Neuronal stem cell (in vitro differentiated cells): ENCODE results near the gene STRIP2.
"Not testable (repeated sequence)": the region's sequence is repeated elsewhere in the genome, so short reads cannot be mapped to it uniquely, and the experiment has no call there.

Source experiments
- DNase-seq: peaks from one replicate; pipeline ENCODE4 v3.0.0-alpha.2; 2013; ENCODE audit warnings: low spot score
- H2AFZ ChIP-seq: one replicate; pipeline ENCODE4 v1.6.1; 2013; ENCODE audit warnings: mild to moderate bottlenecking, low read length, inconsistent platforms
- H2AK5ac ChIP-seq: 2 replicates; pipeline ENCODE4 v1.6.1; 2013; ENCODE audit warnings: low read depth, mild to moderate bottlenecking, inconsistent platforms, low read length, moderate library complexity, mixed read lengths
- H2BK120ac ChIP-seq: 2 replicates; pipeline ENCODE4 v1.6.1; 2013; ENCODE audit warnings: low read depth, mild to moderate bottlenecking, inconsistent platforms, low read length, moderate library complexity, mixed read lengths
- H2BK12ac ChIP-seq: one replicate; pipeline ENCODE4 v1.6.1; 2013; ENCODE audit warnings: low read length, inconsistent platforms
- H2BK15ac ChIP-seq: 2 replicates; pipeline ENCODE4 v1.6.1; 2013; ENCODE audit warnings: mild to moderate bottlenecking, low read length, inconsistent platforms, mixed read lengths
- H2BK5ac ChIP-seq: one replicate; pipeline ENCODE4 v1.6.1; 2013; ENCODE audit warnings: inconsistent platforms, mild to moderate bottlenecking, low read length, moderate library complexity
- H3K14ac ChIP-seq: one replicate; pipeline ENCODE4 v1.6.1; 2013; ENCODE audit warnings: low read length, inconsistent platforms
- H3K18ac ChIP-seq: 2 replicates; pipeline ENCODE4 v1.6.1; 2013; ENCODE audit warnings: low read length, inconsistent platforms
- H3K23ac ChIP-seq: 2 replicates; pipeline ENCODE4 v1.6.1; 2013; ENCODE audit warnings: low read depth, mild to moderate bottlenecking, mixed read lengths, low read length, inconsistent platforms; ENCODE audit not compliant: poor library complexity
- H3K27ac ChIP-seq: replicated peaks from 3 replicates; pipeline ENCODE4 v1.5.1; 2013; ENCODE audit warnings: low read length, inconsistent platforms
- H3K27me3 ChIP-seq, 3 experiments: 2 replicates each; pipeline ENCODE4 v1.6.1; 2013; ENCODE audit warnings: low read length in 3 of 3, mild to moderate bottlenecking in 2 of 3, inconsistent platforms in 1 of 3, low read depth in 1 of 3, mixed read lengths in 1 of 3, moderate library complexity in 1 of 3; ENCODE audit not compliant: control insufficient read depth in 3 of 3, insufficient read depth in 3 of 3
- H3K36me3 ChIP-seq, 2 donors: replicated peaks in 1 of 2; 2 replicates each; pipeline ENCODE4 v1.6.1; 2013; ENCODE audit warnings: low read length in 2 of 2; ENCODE audit not compliant: control insufficient read depth in 2 of 2, insufficient read depth in 2 of 2
- H3K4ac ChIP-seq: 2 replicates; pipeline ENCODE4 v1.6.1; 2013; ENCODE audit warnings: inconsistent platforms, mild to moderate bottlenecking, low read length, moderate library complexity
- H3K4me1 ChIP-seq, 2 donors: 1 replicate in 1 of 2; 2 replicates in 1 of 2; pipeline ENCODE4 v1.6.1; 2013; ENCODE audit warnings: low read length in 2 of 2, low read depth in 1 of 2; ENCODE audit not compliant: control insufficient read depth in 2 of 2, insufficient read depth in 1 of 2
- H3K4me2 ChIP-seq: one replicate; pipeline ENCODE4 v1.6.1; 2013; ENCODE audit warnings: mild to moderate bottlenecking, low read length, inconsistent platforms; ENCODE audit not compliant: insufficient read depth, poor library complexity, severe bottlenecking
- H3K4me3 ChIP-seq, 2 donors: 2 replicates each; pipeline ENCODE4 v1.5.1; 2013; ENCODE audit warnings: low read length in 2 of 2, mild to moderate bottlenecking in 2 of 2, inconsistent platforms in 1 of 2, moderate library complexity in 1 of 2
- H3K79me1 ChIP-seq: one replicate; pipeline ENCODE4 v1.6.1; 2013; ENCODE audit warnings: low read depth, mild to moderate bottlenecking, inconsistent platforms, low read length, moderate library complexity
- H3K9ac ChIP-seq: one replicate; pipeline ENCODE4 v1.6.1; 2013; ENCODE audit warnings: mild to moderate bottlenecking, low read depth, low read length, inconsistent platforms; ENCODE audit not compliant: poor library complexity
- H3K9me3 ChIP-seq, 2 donors: replicated peaks in 1 of 2; 2 replicates each; pipeline versions ENCODE3 to v1.6.1; 2013; ENCODE audit warnings: low read length in 2 of 2, mild to moderate bottlenecking in 2 of 2, inconsistent platforms in 1 of 2, low read depth in 1 of 2, mixed read lengths in 1 of 2, moderate library complexity in 1 of 2; ENCODE audit not compliant: control insufficient read depth in 2 of 2, insufficient read depth in 1 of 2
- H4K8ac ChIP-seq: one replicate; pipeline ENCODE4 v1.6.1; 2013; ENCODE audit warnings: low read depth, mild to moderate bottlenecking, inconsistent platforms, low read length, moderate library complexity
- H4K91ac ChIP-seq: one replicate; pipeline ENCODE4 v1.6.1; 2013; ENCODE audit warnings: low read length, low read depth, mild to moderate bottlenecking, inconsistent platforms; ENCODE audit not compliant: poor library complexity
- WGBS, 2 donors: extraction: QIAGEN DNeasy Blood & Tissue Kit; methylation state at CpG; one replicate each; pipeline ENCODE4 v1.1.7; 2013; ENCODE audit warnings: missing lambda C conversion rate in 2 of 2, mixed read lengths in 1 of 2; ENCODE audit not compliant: insufficient read length in 2 of 2, insufficient replicate concordance in 1 of 2; ENCODE audit errors: extremely low coverage in 2 of 2; 5-methylcytosine and 5-hydroxymethylcytosine counted together

Gene STRIP2

DNA sequence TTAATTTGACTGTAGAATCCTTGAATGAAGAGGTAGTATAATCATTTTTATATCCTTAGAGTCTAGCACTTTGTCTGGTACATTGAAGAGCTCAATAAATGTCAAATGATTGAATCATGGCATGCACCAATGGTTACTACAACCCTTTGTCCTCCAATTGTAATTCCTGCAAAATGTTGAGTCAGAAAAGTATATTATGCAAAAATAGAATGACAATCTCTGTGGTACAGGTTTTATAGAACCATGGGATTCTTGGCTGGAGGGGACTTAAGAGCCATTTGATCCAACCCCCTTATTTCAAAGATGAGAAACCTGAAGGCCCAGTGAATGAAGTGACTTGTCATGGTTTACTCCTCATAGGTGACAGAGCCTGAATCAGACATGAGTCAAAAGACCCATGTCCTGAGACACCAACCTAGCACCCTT, 37.2 kb downstream of the STRIP2 start:
- no peak overlapping the region for H3K14ac ChIP-seq
- H2BK15ac ChIP-seq, result no peak overlapping the region
- H2BK120ac ChIP-seq, result no peak overlapping the region
- H2AK5ac ChIP-seq, result no peak overlapping the region
- H3K4me3 ChIP-seq, result no peak overlapping the region
- H3K79me1 ChIP-seq, result no peaks in the 10 kb centered on the region
- H3K4me2 ChIP-seq, result no peak overlapping the region
- no peak overlapping the region for H4K91ac ChIP-seq
- H3K9ac ChIP-seq, result no peak overlapping the region
- no peaks in the 10 kb centered on the region for H3K4me1 ChIP-seq
- H3K27me3 ChIP-seq, result no peaks in the 10 kb centered on the region
- H3K23ac ChIP-seq, result no peak overlapping the region
- no peak overlapping the region for H4K8ac ChIP-seq
- no peak for DNase-seq
- H3K27ac ChIP-seq, result no peak overlapping the region
- H3K9me3 ChIP-seq, result peaks cover 2% of the 10 kb centered on the region in 2 donors
- H3K18ac ChIP-seq, result no peak overlapping the region
- H2BK12ac ChIP-seq, result no peak overlapping the region
- no peak overlapping the region for H3K4ac ChIP-seq
- H3K36me3 ChIP-seq, result peaks cover 7 to 70% of the 10 kb centered on the region in 2 donors
- no peak overlapping the region for H2AFZ ChIP-seq
- H2BK5ac ChIP-seq, result no peak overlapping the region

DNA sequence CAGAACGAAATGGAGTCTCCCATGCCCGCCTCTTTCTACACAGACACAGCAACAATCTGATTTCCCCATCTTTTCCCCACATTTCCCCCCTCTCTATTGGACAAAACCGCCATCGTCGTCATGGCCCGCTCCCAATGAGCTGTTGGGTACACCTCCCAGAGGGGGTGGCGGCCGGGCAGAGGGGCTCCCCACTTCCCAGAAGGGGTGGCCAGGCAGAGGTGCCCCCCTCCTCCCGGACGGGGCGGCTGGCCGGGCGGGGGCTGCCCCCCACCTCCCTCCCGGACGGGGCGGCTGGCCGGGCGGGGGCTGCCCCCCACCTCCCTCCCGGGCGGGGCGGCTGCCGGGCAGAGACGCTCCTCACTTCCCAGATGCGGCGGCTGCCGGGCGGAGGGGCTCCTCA, 41.7 kb downstream of the STRIP2 start:
- H3K27me3 ChIP-seq, H2BK15ac ChIP-seq, DNase-seq, H2BK120ac ChIP-seq, H4K8ac ChIP-seq, H3K9ac ChIP-seq, H3K4me3 ChIP-seq, H3K23ac ChIP-seq, H3K4me1 ChIP-seq, H3K18ac ChIP-seq, H2BK5ac ChIP-seq, H3K4me2 ChIP-seq, H3K4ac ChIP-seq, H2AK5ac ChIP-seq, H2AFZ ChIP-seq, H2BK12ac ChIP-seq, H4K91ac ChIP-seq, H3K14ac ChIP-seq, H3K27ac ChIP-seq, H3K79me1 ChIP-seq: not testable (repeated sequence)
- peaks cover 3 to 39% of the 10 kb centered on the region in 2 donors for H3K36me3 ChIP-seq
- no CpG with 5 or more reads among the region's 27 CpGs for WGBS, 2 donors
- H3K9me3 ChIP-seq, result peaks cover 2 to 12% of the 10 kb centered on the region in 2 donors

DNA sequence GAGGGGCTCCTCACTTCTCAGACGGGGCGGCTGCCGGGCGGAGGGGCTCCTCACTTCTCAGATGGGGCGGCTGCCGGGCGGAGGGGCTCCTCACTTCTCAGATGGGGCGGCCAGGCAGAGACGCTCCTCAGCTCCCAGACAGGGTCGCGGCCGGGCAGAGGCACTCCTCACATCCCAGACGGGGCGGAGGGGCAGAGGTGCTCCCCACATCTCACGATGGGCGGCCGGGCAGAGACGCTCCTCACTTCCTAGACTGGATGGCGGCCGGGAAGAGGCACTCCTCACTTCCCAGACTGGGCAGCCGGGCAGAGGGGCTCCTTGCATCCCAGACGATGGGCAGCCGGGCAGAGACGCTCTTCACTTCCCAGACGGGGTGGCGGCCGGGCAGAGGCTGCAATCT, 42.2 kb downstream of the STRIP2 start:
- Histone ChIP-seq H3K36me3 (peaks cover 3 to 38% of the 10 kb centered on the region in 2 donors), H3K9me3 (peaks cover 2 to 13% of the 10 kb centered on the region in 2 donors)
- H3K79me1 ChIP-seq, DNase-seq, H4K8ac ChIP-seq, H2BK12ac ChIP-seq, H3K4me3 ChIP-seq, H2BK5ac ChIP-seq, H3K18ac ChIP-seq, H2BK120ac ChIP-seq, H3K4me1 ChIP-seq, H3K9ac ChIP-seq, H3K27me3 ChIP-seq, H2AFZ ChIP-seq, H4K91ac ChIP-seq, H3K4me2 ChIP-seq, H3K23ac ChIP-seq, H3K4ac ChIP-seq, H2AK5ac ChIP-seq, H3K27ac ChIP-seq, H3K14ac ChIP-seq, H2BK15ac ChIP-seq: not testable (repeated sequence)
- WGBS, 2 donors, result no CpG with 5 or more reads among the region's 27 CpGs

DNA sequence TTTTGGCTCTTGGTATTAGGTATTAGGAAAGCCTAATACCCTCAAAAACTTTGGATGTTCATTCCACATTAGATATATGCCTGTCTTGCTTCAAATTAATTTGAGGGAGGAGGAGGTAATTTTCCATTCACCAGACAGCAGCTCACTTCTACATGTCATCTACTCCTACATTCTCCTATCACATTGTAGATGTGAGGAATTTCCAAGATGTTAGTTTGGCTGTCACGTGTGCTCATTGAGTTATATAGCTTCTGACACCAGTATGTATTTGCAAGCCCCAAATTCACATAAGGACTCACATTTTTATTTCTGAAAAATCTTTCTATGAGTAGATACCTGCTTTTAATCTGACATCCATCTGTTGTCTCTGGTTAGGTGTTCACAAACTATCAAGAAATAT, 45.6 kb downstream of the STRIP2 start:
- H2BK5ac ChIP-seq, result no peak overlapping the region
- no peaks in the 10 kb centered on the region for H3K4me1 ChIP-seq
- no peak for DNase-seq
- no peak overlapping the region for H4K91ac ChIP-seq
- no CpG with 5 or more reads among the region's 1 CpG for WGBS, 2 donors
- no peak overlapping the region for H2AK5ac ChIP-seq
- no peak overlapping the region for H3K14ac ChIP-seq
- peaks cover 2 to 41% of the 10 kb centered on the region in 2 donors for H3K36me3 ChIP-seq
- H3K79me1 ChIP-seq, result no peaks in the 10 kb centered on the region
- no peak overlapping the region for H2BK15ac ChIP-seq
- no peak overlapping the region for H3K4me3 ChIP-seq
- no peak overlapping the region for H4K8ac ChIP-seq
- H2AFZ ChIP-seq, result no peak overlapping the region
- no peak overlapping the region for H2BK120ac ChIP-seq
- no peak overlapping the region for H3K4me2 ChIP-seq
- H3K9me3 ChIP-seq, result peaks cover 2 to 13% of the 10 kb centered on the region in 2 donors
- H3K18ac ChIP-seq, result no peak overlapping the region
- H3K23ac ChIP-seq, result no peak overlapping the region
- H3K27me3 ChIP-seq, result no peaks in the 10 kb centered on the region
- H3K27ac ChIP-seq, result no peak overlapping the region
- no peak overlapping the region for H2BK12ac ChIP-seq
- no peak overlapping the region for H3K4ac ChIP-seq
- H3K9ac ChIP-seq, result no peak overlapping the region
